HEK293 (cell line): ENCODE measurements around the gene AP1G2.

Experiments used
- BCL11A ChIP-seq: fragments of 450-650 bp; formaldehyde crosslinking; IDR thresholded peaks from 2 replicates; pipeline ENCODE4 v1.5.1; 2016; ENCODE audit warnings: low read depth, missing biosample characterization, missing genetic modification characterization
- FEZF1 ChIP-seq: fragments of 450-650 bp; formaldehyde crosslinking; IDR thresholded peaks from 2 replicates; pipeline ENCODE4 v1.5.1; 2016; ENCODE audit warnings: missing biosample characterization, missing genetic modification characterization
- GLIS1 ChIP-seq: fragments of 450-650 bp; formaldehyde crosslinking; IDR thresholded peaks from 2 replicates; pipeline ENCODE4 v1.5.1; 2016; ENCODE audit warnings: missing biosample characterization, missing genetic modification characterization
- GLIS2 ChIP-seq: fragments of 450-650 bp; formaldehyde crosslinking; IDR thresholded peaks from 2 replicates; pipeline ENCODE4 v1.5.1; 2016; ENCODE audit warnings: missing biosample characterization, missing genetic modification characterization
- KLF1 ChIP-seq: fragments of 450-650 bp; formaldehyde crosslinking; IDR thresholded peaks from 2 replicates; pipeline ENCODE4 v1.5.1; 2016; ENCODE audit warnings: missing biosample characterization, missing genetic modification characterization
- KLF7 ChIP-seq: fragments of 450-650 bp; formaldehyde crosslinking; IDR thresholded peaks from 2 replicates; pipeline ENCODE4 v1.5.1; 2016; ENCODE audit warnings: missing biosample characterization, missing genetic modification characterization, borderline replicate concordance
- KLF8 ChIP-seq: fragments of 450-650 bp; formaldehyde crosslinking; IDR thresholded peaks from 2 replicates; pipeline ENCODE4 v1.5.1; 2016; ENCODE audit warnings: missing biosample characterization, missing genetic modification characterization
- MYNN ChIP-seq: fragments of 450-650 bp; formaldehyde crosslinking; IDR thresholded peaks from 2 replicates; pipeline ENCODE4 v1.5.1; 2016; ENCODE audit warnings: missing biosample characterization, missing genetic modification characterization, borderline replicate concordance
- TRIM28 ChIP-seq: IDR thresholded peaks from 2 replicates; pipeline ENCODE4 v1.6.1; 2011; ENCODE audit warnings: low read length, control low read depth, borderline replicate concordance
- ZBTB1 ChIP-seq: fragments of 450-650 bp; formaldehyde crosslinking; IDR thresholded peaks from 2 replicates; pipeline ENCODE4 v1.5.1; 2016; ENCODE audit warnings: missing biosample characterization, missing genetic modification characterization
- ZNF112 ChIP-seq: fragments of 450-650 bp; formaldehyde crosslinking; IDR thresholded peaks from 2 replicates; pipeline ENCODE4 v1.5.0; 2017; ENCODE audit warnings: missing biosample characterization, missing genetic modification characterization
- ZNF132 ChIP-seq: fragments of 450-650 bp; formaldehyde crosslinking; IDR thresholded peaks from 2 replicates; pipeline ENCODE4 v1.5.1; 2017; ENCODE audit warnings: missing biosample characterization, missing genetic modification characterization, borderline replicate concordance
- ZNF138 ChIP-seq: fragments of 450-650 bp; formaldehyde crosslinking; IDR thresholded peaks from 2 replicates; pipeline ENCODE4 v1.5.1; 2016; ENCODE audit warnings: missing biosample characterization, missing genetic modification characterization, borderline replicate concordance
- ZNF391 ChIP-seq: fragments of 450-650 bp; formaldehyde crosslinking; IDR thresholded peaks from 2 replicates; pipeline ENCODE4 v1.5.1; 2016; ENCODE audit warnings: low read depth, missing biosample characterization, missing genetic modification characterization, borderline replicate concordance
- ZNF561 ChIP-seq: fragments of 450-650 bp; IDR thresholded peaks from 2 replicates; pipeline ENCODE4 v1.5.1; 2018; ENCODE audit warnings: missing biosample characterization, missing genetic modification characterization, borderline replicate concordance
- ZNF677 ChIP-seq: fragments of 450-650 bp; IDR thresholded peaks from 2 replicates; pipeline ENCODE4 v1.5.0; 2018; ENCODE audit warnings: missing biosample characterization, mild to moderate bottlenecking, missing genetic modification characterization, moderate library complexity
- ZNF701 ChIP-seq: fragments of 450-650 bp; formaldehyde crosslinking; IDR thresholded peaks from 2 replicates; pipeline ENCODE4 v1.5.1; 2016; ENCODE audit warnings: missing biosample characterization, missing genetic modification characterization
- ZNF747 ChIP-seq: fragments of 450-650 bp; formaldehyde crosslinking; IDR thresholded peaks from 2 replicates; pipeline ENCODE4 v1.5.1; 2016; ENCODE audit warnings: missing biosample characterization, missing genetic modification characterization
- ZNF837 ChIP-seq: fragments of 450-650 bp; formaldehyde crosslinking; IDR thresholded peaks from 2 replicates; pipeline ENCODE4 v1.5.1; 2016; ENCODE audit warnings: missing biosample characterization, missing genetic modification characterization
- ZXDB ChIP-seq: fragments of 450-650 bp; formaldehyde crosslinking; IDR thresholded peaks from 2 replicates; pipeline ENCODE4 v1.5.1; 2016; ENCODE audit warnings: missing biosample characterization, missing genetic modification characterization
- TF ChIP-seq, protein P1 (sequence below): fragments of 450-650 bp; formaldehyde crosslinking; IDR thresholded peaks from 2 replicates; pipeline ENCODE4 v1.5.1; 2016; ENCODE audit warnings: missing biosample characterization, missing genetic modification characterization
- TF ChIP-seq, protein P2 (sequence below): fragments of 450-650 bp; formaldehyde crosslinking; IDR thresholded peaks from 2 replicates; pipeline ENCODE4 v1.5.1; 2017; ENCODE audit warnings: missing biosample characterization, missing genetic modification characterization
- TF ChIP-seq, protein P3 (sequence below): fragments of 450-650 bp; formaldehyde crosslinking; IDR thresholded peaks from 2 replicates; pipeline ENCODE4 v1.5.1; 2016; ENCODE audit warnings: missing biosample characterization, missing genetic modification characterization
- TF ChIP-seq, protein P4 (sequence below): fragments of 450-650 bp; formaldehyde crosslinking; IDR thresholded peaks from 2 replicates; pipeline ENCODE4 v1.5.1; 2016; ENCODE audit warnings: missing biosample characterization, missing genetic modification characterization, borderline replicate concordance
- TF ChIP-seq, protein P5 (sequence below): fragments of 450-650 bp; formaldehyde crosslinking; IDR thresholded peaks from 2 replicates; pipeline ENCODE4 v1.5.1; 2016; ENCODE audit warnings: missing biosample characterization, missing genetic modification characterization
- TF ChIP-seq, protein P6 (sequence below): fragments of 450-650 bp; formaldehyde crosslinking; IDR thresholded peaks from 2 replicates; pipeline ENCODE4; 2016; ENCODE audit warnings: missing biosample characterization, missing genetic modification characterization

AP1G2 gene

DNA sequence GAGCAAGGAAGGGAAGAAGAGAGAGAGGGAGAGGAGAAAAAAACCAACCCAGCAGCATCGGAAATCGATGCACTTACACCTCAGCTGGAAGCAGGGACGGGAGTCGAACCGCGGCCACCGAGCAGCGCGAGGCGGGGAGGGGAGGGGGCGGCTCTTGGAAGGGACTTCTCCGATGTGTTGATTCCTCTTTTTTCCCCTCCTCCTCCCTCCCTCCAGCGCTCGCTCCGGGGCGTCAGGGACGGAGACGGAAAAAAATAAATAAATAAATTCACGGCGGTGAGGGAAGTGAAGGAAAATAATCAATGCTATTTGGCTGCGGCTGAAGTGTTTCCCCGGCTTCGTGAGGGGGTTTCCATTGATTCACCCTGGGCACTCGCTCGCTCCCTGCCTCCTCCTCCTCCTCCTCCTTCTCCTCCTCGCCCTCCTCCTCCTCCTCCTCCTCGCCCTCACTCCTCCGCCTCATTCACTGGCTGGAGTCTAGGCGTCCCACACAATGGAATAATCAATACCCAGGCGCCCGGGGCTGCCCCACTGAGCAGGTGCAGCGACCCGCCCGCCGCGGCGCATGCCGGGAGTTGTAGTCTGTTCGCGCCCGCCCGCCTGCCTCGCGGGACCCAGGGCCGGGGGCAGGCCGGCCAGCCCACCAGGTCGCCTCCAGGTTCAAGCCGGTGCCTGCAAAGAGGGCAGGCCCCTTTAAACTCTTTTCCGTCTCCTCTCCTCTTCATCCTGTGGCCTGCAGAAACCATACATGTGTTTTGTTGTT, 16.1 kb downstream of the AP1G2 start, which contains the start of gene ZFHX2 (continued):
- TF ChIP-seq MYNN (tag by site-specific recombination) (no peak), GLIS1 (tag by site-specific recombination) (no peak), FEZF1 (tag by site-specific recombination) (no peak), ZBTB1 (tag by site-specific recombination) (no peak), ZXDB (tag by site-specific recombination) (peak; percentile 57), KLF8 (tag by site-specific recombination) (peak; percentile 83), ZNF561 (tag by site-specific recombination) (no peak; the same call in 1 of the 2 replicates), ZNF138 (tag by site-specific recombination) (no peak), ZNF677 (tag by site-specific recombination) (no peak), ZNF112 (tag by site-specific recombination) (no peak), ZNF391 (tag by site-specific recombination) (0 out of 2 replicates have a peak, but pooled peaks have one; percentile 18), KLF1 (tag by site-specific recombination) (peak; percentile 49; the same call in 1 of the 2 replicates), BCL11A (tag by site-specific recombination) (no peak), TRIM28 (no peak), ZNF701 (no peak), KLF7 (tag by site-specific recombination) (no peak), ZNF747 (tag by site-specific recombination) (no peak), GLIS2 (peak; percentile 57; the same call in 1 of the 2 replicates), ZNF132 (tag by site-specific recombination) (no peak), ZNF837 (tag by site-specific recombination) (no peak)
- TF ChIP-seq, protein P1, sequence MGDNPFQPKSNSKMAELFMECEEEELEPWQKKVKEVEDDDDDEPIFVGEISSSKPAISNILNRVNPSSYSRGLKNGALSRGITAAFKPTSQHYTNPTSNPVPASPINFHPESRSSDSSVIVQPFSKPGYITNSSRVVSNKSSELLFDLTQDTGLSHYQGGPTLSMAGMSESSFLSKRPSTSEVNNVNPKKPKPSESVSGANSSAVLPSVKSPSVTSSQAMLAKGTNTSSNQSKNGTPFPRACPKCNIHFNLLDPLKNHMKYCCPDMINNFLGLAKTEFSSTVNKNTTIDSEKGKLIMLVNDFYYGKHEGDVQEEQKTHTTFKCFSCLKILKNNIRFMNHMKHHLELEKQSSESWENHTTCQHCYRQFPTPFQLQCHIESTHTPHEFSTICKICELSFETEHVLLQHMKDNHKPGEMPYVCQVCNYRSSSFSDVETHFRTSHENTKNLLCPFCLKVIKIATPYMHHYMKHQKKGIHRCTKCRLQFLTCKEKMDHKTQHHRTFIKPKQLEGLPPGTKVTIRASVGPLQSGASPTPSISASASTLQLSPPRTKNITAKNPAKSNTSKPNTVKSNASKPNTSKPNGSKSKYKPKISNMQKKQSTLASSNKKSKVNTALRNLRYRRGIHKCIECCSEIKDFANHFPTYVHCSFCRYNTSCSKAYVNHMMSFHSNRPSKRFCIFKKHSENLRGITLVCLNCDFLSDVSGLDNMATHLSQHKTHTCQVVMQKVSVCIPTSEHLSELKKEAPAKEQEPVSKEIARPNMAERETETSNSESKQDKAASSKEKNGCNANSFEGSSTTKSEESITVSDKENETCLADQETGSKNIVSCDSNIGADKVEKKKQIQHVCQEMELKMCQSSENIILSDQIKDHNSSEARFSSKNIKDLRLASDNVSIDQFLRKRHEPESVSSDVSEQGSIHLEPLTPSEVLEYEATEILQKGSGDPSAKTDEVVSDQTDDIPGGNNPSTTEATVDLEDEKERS (tag by site-specific recombination): no peak
- TF ChIP-seq, protein P2, sequence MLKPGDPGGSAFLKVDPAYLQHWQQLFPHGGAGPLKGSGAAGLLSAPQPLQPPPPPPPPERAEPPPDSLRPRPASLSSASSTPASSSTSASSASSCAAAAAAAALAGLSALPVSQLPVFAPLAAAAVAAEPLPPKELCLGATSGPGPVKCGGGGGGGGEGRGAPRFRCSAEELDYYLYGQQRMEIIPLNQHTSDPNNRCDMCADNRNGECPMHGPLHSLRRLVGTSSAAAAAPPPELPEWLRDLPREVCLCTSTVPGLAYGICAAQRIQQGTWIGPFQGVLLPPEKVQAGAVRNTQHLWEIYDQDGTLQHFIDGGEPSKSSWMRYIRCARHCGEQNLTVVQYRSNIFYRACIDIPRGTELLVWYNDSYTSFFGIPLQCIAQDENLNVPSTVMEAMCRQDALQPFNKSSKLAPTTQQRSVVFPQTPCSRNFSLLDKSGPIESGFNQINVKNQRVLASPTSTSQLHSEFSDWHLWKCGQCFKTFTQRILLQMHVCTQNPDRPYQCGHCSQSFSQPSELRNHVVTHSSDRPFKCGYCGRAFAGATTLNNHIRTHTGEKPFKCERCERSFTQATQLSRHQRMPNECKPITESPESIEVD (tag by site-specific recombination): no peak
- TF ChIP-seq, protein P3, sequence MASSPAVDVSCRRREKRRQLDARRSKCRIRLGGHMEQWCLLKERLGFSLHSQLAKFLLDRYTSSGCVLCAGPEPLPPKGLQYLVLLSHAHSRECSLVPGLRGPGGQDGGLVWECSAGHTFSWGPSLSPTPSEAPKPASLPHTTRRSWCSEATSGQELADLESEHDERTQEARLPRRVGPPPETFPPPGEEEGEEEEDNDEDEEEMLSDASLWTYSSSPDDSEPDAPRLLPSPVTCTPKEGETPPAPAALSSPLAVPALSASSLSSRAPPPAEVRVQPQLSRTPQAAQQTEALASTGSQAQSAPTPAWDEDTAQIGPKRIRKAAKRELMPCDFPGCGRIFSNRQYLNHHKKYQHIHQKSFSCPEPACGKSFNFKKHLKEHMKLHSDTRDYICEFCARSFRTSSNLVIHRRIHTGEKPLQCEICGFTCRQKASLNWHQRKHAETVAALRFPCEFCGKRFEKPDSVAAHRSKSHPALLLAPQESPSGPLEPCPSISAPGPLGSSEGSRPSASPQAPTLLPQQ: peak; percentile 39
- TF ChIP-seq, protein P4, sequence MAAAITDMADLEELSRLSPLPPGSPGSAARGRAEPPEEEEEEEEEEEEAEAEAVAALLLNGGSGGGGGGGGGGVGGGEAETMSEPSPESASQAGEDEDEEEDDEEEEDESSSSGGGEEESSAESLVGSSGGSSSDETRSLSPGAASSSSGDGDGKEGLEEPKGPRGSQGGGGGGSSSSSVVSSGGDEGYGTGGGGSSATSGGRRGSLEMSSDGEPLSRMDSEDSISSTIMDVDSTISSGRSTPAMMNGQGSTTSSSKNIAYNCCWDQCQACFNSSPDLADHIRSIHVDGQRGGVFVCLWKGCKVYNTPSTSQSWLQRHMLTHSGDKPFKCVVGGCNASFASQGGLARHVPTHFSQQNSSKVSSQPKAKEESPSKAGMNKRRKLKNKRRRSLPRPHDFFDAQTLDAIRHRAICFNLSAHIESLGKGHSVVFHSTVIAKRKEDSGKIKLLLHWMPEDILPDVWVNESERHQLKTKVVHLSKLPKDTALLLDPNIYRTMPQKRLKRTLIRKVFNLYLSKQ: no peak
- TF ChIP-seq, protein P5, sequence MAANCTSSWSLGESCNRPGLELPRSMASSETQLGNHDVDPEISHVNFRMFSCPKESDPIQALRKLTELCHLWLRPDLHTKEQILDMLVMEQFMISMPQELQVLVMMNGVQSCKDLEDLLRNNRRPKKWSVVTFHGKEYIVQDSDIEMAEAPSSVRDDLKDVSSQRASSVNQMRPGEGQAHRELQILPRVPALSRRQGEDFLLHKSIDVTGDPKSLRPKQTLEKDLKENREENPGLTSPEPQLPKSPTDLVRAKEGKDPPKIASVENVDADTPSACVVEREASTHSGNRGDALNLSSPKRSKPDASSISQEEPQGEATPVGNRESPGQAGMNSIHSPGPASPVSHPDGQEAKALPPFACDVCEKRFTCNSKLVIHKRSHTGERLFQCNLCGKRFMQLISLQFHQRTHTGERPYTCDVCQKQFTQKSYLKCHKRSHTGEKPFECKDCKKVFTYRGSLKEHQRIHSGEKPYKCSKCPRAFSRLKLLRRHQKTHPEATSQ: no peak
- TF ChIP-seq, protein P6, sequence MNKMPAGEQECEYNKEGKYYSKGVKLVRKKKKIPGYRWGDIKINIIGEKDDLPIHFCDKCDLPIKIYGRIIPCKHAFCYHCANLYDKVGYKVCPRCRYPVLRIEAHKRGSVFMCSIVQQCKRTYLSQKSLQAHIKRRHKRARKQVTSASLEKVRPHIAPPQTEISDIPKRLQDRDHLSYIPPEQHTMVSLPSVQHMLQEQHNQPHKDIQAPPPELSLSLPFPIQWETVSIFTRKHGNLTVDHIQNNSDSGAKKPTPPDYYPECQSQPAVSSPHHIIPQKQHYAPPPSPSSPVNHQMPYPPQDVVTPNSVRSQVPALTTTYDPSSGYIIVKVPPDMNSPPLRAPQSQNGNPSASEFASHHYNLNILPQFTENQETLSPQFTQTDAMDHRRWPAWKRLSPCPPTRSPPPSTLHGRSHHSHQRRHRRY (tag by site-specific recombination): no peak
